Thyroid gland (tissue), 4 donors: ENCODE data around the gene ARHGAP15.

Experiments used
- CTCF ChIP-seq, 6 experiments: fragments of 200-600 bp in 3 of 6; fragments of 450-650 bp in 3 of 6; sonication (generic) in 3 of 6; IDR thresholded peaks; one replicate each; pipeline ENCODE4 v1.5.1; 2016 to 2019; ENCODE audit warnings: antibody characterized with exemption in 6 of 6, mild to moderate bottlenecking in 2 of 6, inconsistent platforms in 1 of 6, moderate library complexity in 1 of 6
- POLR2A ChIP-seq, 2 donors: fragments of 450-650 bp; IDR thresholded peaks; one replicate each; pipeline ENCODE4 v1.6.1; 2017; ENCODE audit warnings: antibody characterized with exemption in 2 of 2, mild to moderate bottlenecking in 2 of 2, moderate library complexity in 1 of 2

DNA sequence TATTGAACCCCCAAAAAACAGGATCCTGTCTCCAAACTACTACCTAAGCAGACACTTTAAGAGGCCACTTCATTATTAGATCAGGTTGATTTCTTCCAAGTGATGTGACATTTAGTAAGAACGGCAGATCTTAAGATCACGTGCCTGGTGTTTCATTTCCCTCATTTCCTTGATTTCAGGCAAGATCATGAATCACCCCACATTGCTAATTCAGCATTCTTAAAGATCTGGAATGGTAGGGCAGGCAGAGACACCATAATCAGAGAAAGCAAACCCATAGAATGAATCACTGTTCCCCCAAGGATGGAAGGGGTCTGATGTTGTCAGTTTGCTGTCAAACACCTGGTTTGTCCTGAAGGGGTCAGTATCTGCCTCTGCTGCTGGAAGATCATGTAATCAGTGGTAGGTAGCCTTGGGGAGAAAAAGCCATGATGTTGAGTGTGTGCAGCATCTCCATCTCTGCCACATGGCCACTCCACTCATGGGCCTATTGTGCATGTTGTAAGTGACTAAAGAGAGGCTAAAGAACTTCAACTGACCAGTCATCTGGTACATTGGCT, 133.9 kb downstream of the ARHGAP15 start:
- TF ChIP-seq CTCF (IDR thresholded peaks at IDR 0.05), result no peak
- TF ChIP-seq POLR2A (IDR thresholded peaks at IDR 0.05), result no peak
